Motor neuron (in vitro differentiated cells): Measurements from ENCODE around the gene NEURL1B. TPM values are rescaled to one million over a fixed set of nuclear protein-coding genes. Genes with fewer than 3 reads are reported as not detected.
A peak's percentile ranks its signal among the peaks of the same experiment; 100 is the strongest.

Experiments
- ATAC-seq, 8 experiments: fragments of 200-7000 bp; cut with Tn5 transposase; replicated peaks in 6 of 8; 2 replicates each; pipeline ENCODE4 v1.8.0; 2021; ENCODE audit warnings: mild to moderate bottlenecking in 8 of 8, moderate library complexity in 8 of 8
- H3K27ac ChIP-seq, 2 donors: fragments of 250-450 bp; sonication (Bioruptor Pico); 2 replicates each; pipeline ENCODE4 v1.9.0; 2021; ENCODE audit warnings: antibody characterized with exemption in 2 of 2, mild to moderate bottlenecking in 2 of 2, moderate library complexity in 1 of 2
- H3K4me1 ChIP-seq, 2 donors: fragments of 250-450 bp; sonication (Bioruptor Pico); replicated peaks in 1 of 2; 2 replicates each; pipeline ENCODE4 v1.6.1; 2021; ENCODE audit warnings: antibody characterized with exemption in 2 of 2, mild to moderate bottlenecking in 2 of 2, moderate library complexity in 1 of 2
- H3K4me3 ChIP-seq, 5 donors: fragments of 250-450 bp; sonication (Bioruptor Pico); 2 replicates each; pipeline ENCODE4 v1.9.0; 2021; ENCODE audit warnings: antibody characterized with exemption in 5 of 5, mild to moderate bottlenecking in 5 of 5, moderate library complexity in 4 of 5
- WGBS, 10 experiments: fragments of 450-650 bp; shearing (Covaris generic); methylation state at CpG; one replicate each; pipeline ENCODE4 v1.0.0; 2022; 5-methylcytosine and 5-hydroxymethylcytosine counted together
- in situ Hi-C, 9 experiments: fragments of 400-800 bp; cut with MboI; loops; one replicate each; pipeline ENCODE4 v1.15.0; 2021; ENCODE audit warnings: low sequenced_read_pairs in 9 of 9, low pct_unique_long_range_greater_than_20kb in 2 of 9; ENCODE audit not compliant: unreplicated experiment in 9 of 9
- total RNA-seq, 8 experiments: library from RNA; unstranded; fragments of 300-600 nt; gene quantifications; 2 replicates each; pipeline versions ENCODE4 v1.2.3 to v1.2.4, GENCODE V29; 2022

NEURL1B gene
- total RNA-seq, 8 experiments from 2014 or later: 0.10 to 8.6 (median 5.2) TPM

- Histone ChIP-seq H3K4me3 (no peak overlapping the region), H3K27ac (peak overlapping the region in 1 of 2 donors; percentile 68), H3K4me1 (peaks cover 42 to 59% of the 10 kb centered on the region in 2 donors)
- WGBS, 10 experiments: 0 to 55% (median 49%) methylated on average over 1 to 4 of the region's 8 CpGs; no CpG with 5 or more reads in 7 of the 10 experiments
- ATAC-seq: no peak
- in situ Hi-C loops: no loop called here
Measured at GRCh38 chr5:172658391-172658790, 17.3 kb downstream of the NEURL1B start.

DNA sequence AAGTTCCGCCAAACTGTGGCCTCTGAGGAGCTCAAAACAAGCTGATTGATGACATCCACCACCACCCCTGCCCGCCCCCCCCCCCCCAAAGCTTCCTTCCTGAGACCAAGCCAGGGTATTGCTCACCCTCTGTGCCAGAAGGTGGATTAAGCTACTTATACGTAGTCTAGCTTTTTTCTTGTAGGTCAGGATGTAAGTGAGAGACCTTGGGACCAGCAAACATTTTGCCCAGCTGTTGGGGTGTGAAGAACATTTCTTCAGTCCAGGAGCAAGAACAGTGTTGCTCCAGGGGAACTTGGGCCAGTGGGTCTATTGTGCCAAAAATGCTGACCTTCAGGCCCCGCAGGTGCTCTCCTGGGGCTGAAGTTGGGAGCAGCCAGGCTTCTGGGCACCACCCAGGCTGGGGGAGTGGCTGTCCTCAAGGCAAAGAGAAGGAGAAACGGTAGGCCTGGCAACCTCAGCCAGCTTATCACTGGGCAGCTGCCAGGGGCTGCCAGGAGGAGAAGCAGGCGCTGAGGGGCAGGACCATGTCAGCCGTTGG, 18.0 kb downstream of the NEURL1B start:
- Histone ChIP-seq H3K4me3 (no peak overlapping the region), H3K4me1 (peaks cover 42 to 59% of the 10 kb centered on the region in 2 donors), H3K27ac (peak overlapping the region; percentile 87 to 91)
- in situ Hi-C loops: no loop called here
- ATAC-seq: peak in 1 of 8 experiments; percentile 19
- 39 to 100% (median 55%) methylated on average over 1 to 3 of the region's 7 CpGs; no CpG with 5 or more reads in 6 of the 10 experiments for WGBS, 10 experiments

DNA sequence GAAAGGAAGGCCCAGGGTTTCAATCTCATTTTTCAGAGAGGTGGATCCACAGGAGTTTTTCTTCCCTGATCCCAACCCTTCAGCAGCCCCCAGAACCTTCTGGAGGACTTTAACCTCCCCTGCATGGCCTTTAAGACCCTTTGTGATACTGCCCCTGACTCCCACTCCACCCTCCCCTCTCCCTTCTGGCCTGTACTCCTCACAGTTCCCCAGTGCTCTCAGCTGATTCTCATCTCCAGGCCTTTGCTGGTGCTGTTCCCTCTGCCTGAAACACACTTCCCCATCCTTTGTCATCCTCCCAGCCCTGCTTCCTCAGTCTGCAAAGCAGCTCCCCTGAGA, 18.5 kb downstream of the NEURL1B start:
- peak overlapping the region; percentile 87 to 91 for H3K27ac ChIP-seq
- H3K4me3 ChIP-seq: no peak overlapping the region
- ATAC-seq: no peak
- peaks cover 43 to 59% of the 10 kb centered on the region in 2 donors for H3K4me1 ChIP-seq
- in situ Hi-C loops: no loop called here

DNA sequence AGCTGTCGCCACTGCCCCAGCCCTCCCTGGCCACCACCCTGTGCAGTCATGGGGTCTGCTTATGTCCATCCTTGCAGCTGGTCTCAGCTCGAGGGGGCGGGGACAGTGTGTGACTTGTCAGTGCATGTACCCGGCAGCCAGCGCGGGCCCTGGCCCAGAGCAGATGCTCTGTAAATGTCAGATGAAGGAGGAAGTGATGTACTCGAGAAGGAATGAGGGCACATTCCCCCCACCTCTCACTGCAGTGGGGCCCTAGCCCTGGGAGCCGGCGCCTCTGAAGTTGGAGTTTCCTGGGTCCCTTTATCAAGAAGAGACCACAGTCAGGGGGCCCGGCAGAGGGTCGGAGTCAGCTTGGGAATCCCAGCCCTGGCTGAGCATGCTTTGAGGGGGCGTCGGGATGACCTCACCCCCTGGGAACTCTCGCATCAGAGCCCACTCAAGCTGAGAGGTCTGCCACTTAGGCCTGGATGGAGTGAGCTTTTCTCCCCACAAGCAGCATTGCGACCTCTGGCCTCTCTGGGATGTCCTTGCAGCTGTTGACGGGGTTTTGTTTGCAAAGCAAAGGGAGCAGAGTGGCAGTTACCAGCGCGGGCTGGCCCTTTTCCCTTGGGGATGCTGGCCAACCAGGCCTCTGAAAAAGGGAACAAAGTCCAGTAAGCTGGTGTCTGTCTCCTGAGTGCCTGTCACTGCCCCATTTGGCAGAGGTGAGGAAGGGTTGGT, 19.0 kb downstream of the NEURL1B start:
- in situ Hi-C loops: no loop called here
- peak; percentile 76 to 97 (median 96) for ATAC-seq
- 0 to 21% (median 6%) methylated on average over 2 to 9 of the region's 18 CpGs; no CpG with 5 or more reads in 4 of the 10 experiments for WGBS, 10 experiments
- peak overlapping the region; percentile 87 to 91 for H3K27ac ChIP-seq
- H3K4me3 ChIP-seq: peak overlapping the region in 2 of 5 donors; percentile 4 to 7
- H3K4me1 ChIP-seq: peaks cover 48 to 60% of the 10 kb centered on the region in 2 donors

DNA sequence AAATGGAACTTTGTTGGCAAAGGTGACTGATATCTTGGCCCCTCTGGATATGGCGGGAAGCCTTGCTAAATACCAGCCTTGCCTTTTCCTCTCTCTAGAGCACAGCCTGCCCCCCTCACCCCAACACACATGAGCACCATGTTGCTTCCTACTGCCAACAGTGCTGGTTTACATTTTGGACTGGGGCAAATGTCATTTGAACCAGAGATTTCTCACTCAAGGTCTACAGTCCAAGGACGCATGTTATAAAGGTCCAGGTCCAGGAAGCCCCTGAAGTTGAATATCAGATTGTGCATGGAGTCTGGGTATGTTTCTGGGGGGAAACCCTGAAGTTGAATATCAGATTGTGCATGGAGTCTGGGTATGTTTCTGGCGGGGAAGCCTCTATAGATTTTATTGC, 19.9 kb downstream of the NEURL1B start:
- WGBS, 10 experiments: 84 to 100% (median 100%) methylated on average over 1 to 3 of the region's 3 CpGs; no CpG with 5 or more reads in 3 of the 10 experiments

DNA sequence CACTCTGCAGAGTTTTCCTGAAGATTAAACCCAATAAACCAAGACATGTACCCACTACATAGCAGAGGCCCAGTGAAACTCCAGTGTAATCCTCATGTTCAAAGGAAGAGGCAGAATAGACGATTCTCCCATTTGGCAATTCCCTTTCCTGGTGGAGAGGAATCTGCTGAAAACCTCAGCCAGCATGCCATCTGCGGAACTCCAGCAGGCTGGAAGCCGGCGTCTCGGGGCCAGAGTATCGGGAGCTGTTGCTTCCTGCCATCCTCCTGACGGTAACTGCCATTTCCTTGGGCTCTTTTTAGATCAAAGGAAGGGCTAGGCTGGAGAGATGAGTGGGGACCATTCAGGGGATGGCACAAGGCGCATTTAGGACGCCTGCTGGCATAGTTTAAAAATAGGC, 20.5 kb downstream of the NEURL1B start:
- ATAC-seq: no peak
- peak overlapping the region in 1 of 2 donors; percentile 91 for H3K27ac ChIP-seq
- in situ Hi-C loops: no loop called here
- 86 to 100% (median 100%) methylated on average over 1 to 8 of the region's 9 CpGs; no CpG with 5 or more reads in 3 of the 10 experiments for WGBS, 10 experiments
- H3K4me3 ChIP-seq: no peak overlapping the region
- peaks cover 49 to 51% of the 10 kb centered on the region in 2 donors for H3K4me1 ChIP-seq

More for the DNA sequence above, 19.9 kb downstream of the NEURL1B start:
- peak overlapping the region; percentile 87 to 91 for H3K27ac ChIP-seq
- peaks cover 49 to 51% of the 10 kb centered on the region in 2 donors for H3K4me1 ChIP-seq
- in situ Hi-C loops: no loop called here
- no peak for ATAC-seq
- no peak overlapping the region for H3K4me3 ChIP-seq

DNA sequence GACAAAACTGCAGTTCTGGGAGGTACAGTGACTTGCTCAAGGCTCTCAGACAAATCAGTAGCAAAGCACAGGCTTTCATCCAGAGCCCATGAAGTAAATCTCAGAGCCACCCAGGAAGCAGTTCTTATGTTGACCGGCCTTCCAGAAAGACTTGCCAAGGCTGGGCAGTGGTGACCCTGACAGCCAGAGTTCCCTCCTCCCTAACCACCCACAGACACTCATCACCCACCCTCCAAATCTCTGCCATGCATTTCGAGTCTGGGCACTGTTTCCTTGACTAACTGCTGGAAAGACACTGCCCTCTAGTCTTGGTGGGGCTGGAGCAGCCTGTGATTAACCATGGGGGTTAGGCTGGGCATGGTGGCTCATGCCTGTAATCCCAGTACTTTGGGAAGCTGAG, 21.5 kb downstream of the NEURL1B start:
- in situ Hi-C loops: no loop called here
- no peak overlapping the region for H3K27ac ChIP-seq
- H3K4me1 ChIP-seq: peaks cover 41 to 42% of the 10 kb centered on the region in 2 donors

DNA sequence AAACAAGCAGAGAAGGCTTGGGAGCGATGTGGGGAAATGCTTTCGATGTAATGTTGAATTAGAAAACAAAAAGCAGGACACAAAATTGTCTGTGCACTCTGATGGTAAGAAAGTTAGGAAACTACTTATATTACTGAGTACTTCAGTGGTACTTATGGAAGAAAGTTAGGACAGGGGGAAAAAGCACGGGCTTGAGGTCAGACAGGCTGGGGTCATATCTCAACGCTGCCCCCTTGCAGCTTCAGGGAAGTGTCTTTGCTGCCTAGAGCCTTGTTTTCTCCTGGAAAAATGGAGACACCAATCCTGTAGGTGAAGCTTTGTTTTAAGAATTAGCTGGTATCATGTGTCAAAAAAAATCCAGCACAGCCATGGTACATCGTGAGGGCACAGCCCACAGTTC, 23.0 kb downstream of the NEURL1B start:
- 49 to 92% (median 71%) methylated on average over 1 to 5 of the region's 5 CpGs; no CpG with 5 or more reads in 2 of the 10 experiments for WGBS, 10 experiments
- ATAC-seq: no peak
- in situ Hi-C loops: no loop called here
- no peak overlapping the region for H3K27ac ChIP-seq
- no peak overlapping the region for H3K4me3 ChIP-seq
- peaks cover 37% of the 10 kb centered on the region in 2 donors for H3K4me1 ChIP-seq

More for the DNA sequence above, 21.5 kb downstream of the NEURL1B start:
- ATAC-seq: no peak
- H3K4me3 ChIP-seq: no peak overlapping the region
- 80 to 100% (median 100%) methylated on average over 1 of the region's 2 CpGs; no CpG with 5 or more reads in 7 of the 10 experiments for WGBS, 10 experiments

DNA sequence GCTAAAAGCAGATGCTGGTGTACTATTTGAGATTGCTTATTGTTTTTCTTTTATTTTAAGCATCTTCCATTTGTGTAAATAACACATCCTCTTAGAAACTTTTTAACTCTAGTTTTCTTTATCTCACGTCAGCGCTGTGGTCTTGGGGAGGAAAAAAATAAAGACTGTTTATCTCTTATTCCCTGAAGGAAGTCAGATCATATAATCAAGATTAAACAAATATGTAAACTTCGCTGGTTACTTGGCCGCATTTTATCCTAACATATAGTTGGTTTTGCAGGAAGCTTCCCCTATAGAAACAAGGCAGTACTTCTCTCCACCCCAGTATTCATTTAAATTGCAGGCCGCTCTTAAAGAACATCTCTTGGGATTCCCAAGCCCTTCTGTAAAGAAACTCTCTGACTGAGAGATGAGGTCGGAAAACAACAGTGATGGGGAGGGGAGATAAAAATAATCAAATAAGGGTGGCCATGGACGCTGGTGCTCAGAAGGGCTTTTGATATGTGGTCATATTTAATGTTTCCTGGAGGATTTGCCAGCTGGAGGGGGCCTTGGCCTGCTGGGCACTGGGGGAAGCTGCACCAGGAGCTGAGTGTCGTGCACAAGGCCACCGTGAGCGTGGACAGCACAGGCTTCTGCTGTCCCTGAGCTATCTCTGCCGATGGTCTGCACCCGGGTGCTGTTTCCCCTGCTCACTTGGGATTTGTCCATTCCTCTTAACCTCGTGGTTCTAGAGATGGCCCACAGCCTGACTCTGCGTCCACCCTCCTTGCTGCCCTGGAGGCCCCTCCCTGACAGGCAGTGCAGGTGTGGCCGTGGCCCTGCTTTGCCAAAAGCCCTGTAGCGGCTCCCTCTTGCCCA, 23.8 kb downstream of the NEURL1B start:
- H3K4me1 ChIP-seq: peaks cover 28% of the 10 kb centered on the region in 2 donors
- 80 to 100% (median 86%) methylated on average over 2 to 13 of the region's 16 CpGs for WGBS, 10 experiments
- ATAC-seq: no peak
- in situ Hi-C loops: no loop called here
- H3K27ac ChIP-seq: no peak overlapping the region
- no peak overlapping the region for H3K4me3 ChIP-seq

DNA sequence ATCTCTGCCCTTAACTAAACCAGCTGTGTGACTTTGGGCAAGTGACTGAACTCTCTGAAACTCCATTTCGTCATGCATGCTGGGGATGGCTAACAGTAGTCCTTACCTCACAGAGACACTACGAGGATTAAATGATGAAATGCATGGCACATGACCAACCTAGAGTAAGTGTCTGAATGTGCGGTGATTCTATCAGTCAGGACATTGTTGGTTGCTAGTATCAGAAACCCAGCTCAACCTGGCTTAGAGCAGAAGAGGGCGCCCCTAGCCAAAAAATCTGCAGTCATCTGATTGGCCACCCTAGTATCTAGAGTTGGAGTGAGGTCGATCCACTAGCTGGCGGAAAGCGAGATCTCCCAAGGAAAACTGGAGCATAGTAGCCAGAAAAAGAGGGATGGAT, 25.2 kb downstream of the NEURL1B start:
- 0 to 100% (median 76%) methylated on average over 1 to 5 of the region's 7 CpGs; no CpG with 5 or more reads in 4 of the 10 experiments for WGBS, 10 experiments
- Histone ChIP-seq H3K27ac (no peak overlapping the region), H3K4me3 (no peak overlapping the region), H3K4me1 (peaks cover 15 to 17% of the 10 kb centered on the region in 2 donors)
- peak in 2 of 8 experiments; percentile 17 to 18 for ATAC-seq
- in situ Hi-C loops: no loop called here

DNA sequence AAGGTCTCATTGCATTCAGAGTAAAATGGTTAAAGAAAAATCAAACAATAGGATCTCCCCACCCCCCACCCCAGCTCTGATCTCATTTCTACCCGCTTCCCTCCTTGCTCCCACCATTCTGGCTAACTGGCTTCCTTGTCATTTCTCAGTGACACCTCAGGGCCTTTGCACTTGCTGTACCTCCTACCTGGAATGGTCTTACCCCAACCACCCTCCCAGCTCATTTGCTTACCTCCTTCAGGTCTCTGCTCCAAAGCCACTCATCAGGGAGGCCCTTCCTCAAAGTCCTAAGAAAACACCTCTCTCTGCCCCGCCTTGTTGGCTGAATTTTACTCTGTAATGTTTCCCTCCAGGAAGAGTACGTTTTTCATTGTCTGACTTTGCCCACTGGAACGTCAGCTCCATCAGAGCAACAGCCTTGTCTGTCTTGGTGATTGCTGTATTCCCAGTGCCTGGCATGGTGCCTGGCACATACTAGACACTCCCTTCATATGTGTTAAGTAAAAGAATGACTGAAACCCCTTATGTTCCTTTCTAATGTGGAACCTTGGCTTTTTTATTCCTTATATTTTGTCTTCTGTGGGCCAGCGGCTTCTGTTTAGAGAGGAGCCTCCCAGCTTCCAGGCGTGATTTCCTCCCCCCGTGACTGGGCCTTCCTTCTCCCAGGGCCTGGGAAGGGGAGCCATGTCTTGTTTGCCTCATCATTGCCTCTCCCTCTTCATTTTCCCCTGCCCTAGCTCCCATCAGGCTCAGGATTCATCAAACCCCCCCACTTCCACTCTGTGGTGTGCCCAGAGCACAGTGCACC, 26.9 kb downstream of the NEURL1B start:
- in situ Hi-C loops: no loop called here
- peak in 5 of 8 experiments; percentile 21 to 58 (median 27) for ATAC-seq
- 10 to 100% (median 61%) methylated on average over 1 to 5 of the region's 7 CpGs; no CpG with 5 or more reads in 4 of the 10 experiments for WGBS, 10 experiments
- Histone ChIP-seq H3K4me1 (peaks cover 13 to 17% of the 10 kb centered on the region in 2 donors), H3K4me3 (no peak overlapping the region), H3K27ac (peak overlapping the region; percentile 45 to 58)

DNA sequence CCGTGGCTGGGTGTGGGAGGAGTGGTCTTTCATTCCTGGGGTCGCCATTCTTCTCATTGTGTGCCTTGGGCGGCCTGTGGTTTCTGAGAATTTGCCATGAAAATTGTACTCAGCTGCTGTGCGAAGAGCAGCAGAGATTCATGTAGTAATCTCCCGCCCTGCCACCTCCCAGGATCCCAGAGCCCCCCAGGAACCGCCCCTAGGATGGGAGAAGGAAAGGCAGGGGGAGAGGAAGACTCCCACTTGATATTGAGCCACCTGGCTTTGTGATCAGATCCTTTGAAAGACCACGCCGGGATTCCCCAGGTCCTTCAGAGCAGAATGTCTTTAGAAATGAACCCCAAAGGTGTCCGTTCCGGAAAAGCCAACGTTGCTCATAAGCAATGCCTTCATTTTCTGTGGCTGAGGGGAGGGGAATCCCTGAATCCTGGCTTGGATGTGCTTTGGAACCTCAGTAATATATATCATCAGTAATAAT, 27.6 kb downstream of the NEURL1B start:
- in situ Hi-C loops: no loop called here
- Histone ChIP-seq H3K4me3 (no peak overlapping the region), H3K27ac (peak overlapping the region; percentile 45 to 58), H3K4me1 (peaks cover 13 to 17% of the 10 kb centered on the region in 2 donors)
- ATAC-seq: peak in 3 of 8 experiments; percentile 12 to 36 (median 12)
- 20 to 100% (median 77%) methylated on average over 1 to 5 of the region's 11 CpGs; no CpG with 5 or more reads in 1 of the 10 experiments for WGBS, 10 experiments
